B cell (primary cell): ENCODE data around the gene ARAF. TPM values are rescaled to one million over a fixed set of nuclear protein-coding genes. Genes with fewer than 3 reads are reported as not detected.

ENCODE experiments used
- ATAC-seq: fragments of 200-7000 bp; cut with Tn5 transposase; one replicate; pipeline ENCODE4 v1.10.0; 2021; ENCODE audit warnings: low read depth, mild to moderate bottlenecking, moderate number of reproducible peaks, moderate library complexity
- CTCF ChIA-PET: fragments of 350-600 bp; sonication (Branson Sonifier 250); formaldehyde crosslinking; loops from one replicate; lab custom pipeline; 2021; ENCODE audit warnings: antibody characterized with exemption, inconsistent platforms; lab: Charles Lee
- POLR2A ChIA-PET: fragments of 350-600 bp; sonication (Branson Sonifier 250); formaldehyde crosslinking; loops from one replicate; lab custom pipeline; 2021; ENCODE audit warnings: antibody characterized with exemption; lab: Charles Lee
- DNase-seq: peaks from one replicate; pipeline ENCODE4 v3.0.0; 2013
- H2AFZ ChIP-seq: 2 replicates; pipeline ENCODE4 v1.6.1; 2012; ENCODE audit warnings: mild to moderate bottlenecking, low read depth, low read length; ENCODE audit not compliant: insufficient read depth, poor library complexity, severe bottlenecking
- H3K27ac ChIP-seq, 2 donors: 1 replicate in 1 of 2; 2 replicates in 1 of 2; pipeline ENCODE4 v1.5.1; 2012 to 2013; ENCODE audit warnings: low read length in 2 of 2, mild to moderate bottlenecking in 2 of 2, moderate library complexity in 1 of 2
- H3K27me3 ChIP-seq, 4 experiments: fragments of 200-600 bp in 1 of 4; sonication (generic) in 1 of 4; replicated peaks in 1 of 4; 1 replicate in 2 of 4; 2 replicates in 2 of 4; pipeline versions ENCODE4 v1.6.1 to v1.7.0; 2013 to 2016; ENCODE audit warnings: low read length in 3 of 4, mild to moderate bottlenecking in 2 of 4, mixed read lengths in 1 of 4, moderate library complexity in 1 of 4; ENCODE audit not compliant: insufficient read depth in 4 of 4, control insufficient read depth in 3 of 4; ENCODE audit errors: control extremely low read depth in 1 of 4
- H3K36me3 ChIP-seq, 2 experiments: replicated peaks in 1 of 2; 1 replicate in 1 of 2; 2 replicates in 1 of 2; pipeline versions ENCODE4 v1.6.1 to v1.7.1; 2013; ENCODE audit warnings: low read length in 1 of 2; ENCODE audit not compliant: insufficient read depth in 2 of 2, control insufficient read depth in 1 of 2; ENCODE audit errors: control extremely low read depth in 1 of 2, extremely low read depth in 1 of 2
- H3K4me1 ChIP-seq, 2 donors: fragments of 200-600 bp in 1 of 2; sonication (generic) in 1 of 2; 1 replicate in 1 of 2; 2 replicates in 1 of 2; pipeline versions ENCODE4 v1.5.1 to v1.6.1; 2013 to 2017; ENCODE audit warnings: low read length in 2 of 2; ENCODE audit not compliant: control insufficient read depth in 2 of 2, insufficient read depth in 2 of 2
- H3K4me2 ChIP-seq: replicated peaks from 2 replicates; pipeline ENCODE3; 2012; ENCODE audit warnings: mild to moderate bottlenecking, low read depth, low read length; ENCODE audit not compliant: poor library complexity, severe bottlenecking
- H3K4me3 ChIP-seq, 5 experiments: fragments of 200-600 bp in 1 of 5; sonication (generic) in 1 of 5; 1 replicate in 3 of 5; 2 replicates in 2 of 5; pipeline versions ENCODE4 v1.5.1 to v1.7.0; 2011 to 2016; ENCODE audit warnings: low read length in 4 of 5, mild to moderate bottlenecking in 4 of 5, low read depth in 2 of 5, control low read depth in 1 of 5, moderate library complexity in 1 of 5; ENCODE audit not compliant: insufficient read depth in 1 of 5; ENCODE audit errors: control extremely low read depth in 1 of 5, extremely low read depth in 1 of 5
- H3K79me2 ChIP-seq: fragments of 200-600 bp; sonication (generic); one replicate; pipeline ENCODE4 v1.6.0; 2016; ENCODE audit warnings: low read length; ENCODE audit not compliant: control insufficient read depth, insufficient read depth
- H3K9ac ChIP-seq: fragments of 200-600 bp; sonication (generic); 2 replicates; pipeline ENCODE4 v1.6.1; 2017; ENCODE audit warnings: mild to moderate bottlenecking, low read length, moderate library complexity
- H3K9me3 ChIP-seq, 3 donors: one replicate each; pipeline versions ENCODE4 v1.6.1 to v1.7.1; 2013; ENCODE audit warnings: low read length in 2 of 3; ENCODE audit not compliant: control insufficient read depth in 2 of 3, insufficient read depth in 1 of 3; ENCODE audit errors: control extremely low read depth in 1 of 3
- H4K20me1 ChIP-seq: 2 replicates; pipeline ENCODE4 v1.6.0; 2012; ENCODE audit warnings: mild to moderate bottlenecking, low read length; ENCODE audit not compliant: insufficient read depth, control insufficient read depth, poor library complexity, severe bottlenecking
- H3K27ac Mint-ChIP-seq: one replicate; pipeline ENCODE4 v1.8.0; 2021; ENCODE audit warnings: mixed read lengths
- H3K27me3 Mint-ChIP-seq: one replicate; pipeline ENCODE4 v1.8.0; 2021; ENCODE audit warnings: mixed read lengths
- H3K4me1 Mint-ChIP-seq: one replicate; pipeline ENCODE4 v1.8.0; 2021; ENCODE audit warnings: mixed read lengths
- H3K4me3 Mint-ChIP-seq: one replicate; pipeline ENCODE4 v1.8.0; 2021; ENCODE audit warnings: mixed read lengths
- H3K9me3 Mint-ChIP-seq: one replicate; pipeline ENCODE4 v1.8.0; 2022; ENCODE audit warnings: mixed read lengths; ENCODE audit not compliant: insufficient read depth
- EZH2 ChIP-seq: IDR thresholded peaks from 2 replicates; pipeline ENCODE4 v1.6.1; 2012; ENCODE audit warnings: borderline replicate concordance, low read depth, mild to moderate bottlenecking, moderate library complexity, low read length; ENCODE audit not compliant: insufficient read depth, poor library complexity, severe bottlenecking
- WGBS: methylation state at CpG from one replicate; pipeline ENCODE4 v1.1.5; 2013; ENCODE audit warnings: missing lambda C conversion rate; ENCODE audit not compliant: insufficient coverage; 5-methylcytosine and 5-hydroxymethylcytosine counted together
- intact Hi-C: fragments of 100-400 bp; cut with micrococcal nuclease; formaldehyde crosslinking; loops from one replicate; pipeline ENCODE4 v1.10.0; 2022
- polyA plus RNA-seq: library from polyadenylated mRNA; depleted of rRNA; stranded (reverse); fragments of >200 nt; gene quantifications from 2 replicates; pipeline ENCODE4 v1.2.3, GENCODE V29; 2012
- total RNA-seq, 2 donors: library from RNA; stranded (reverse); fragments of 120-200 nt in 1 of 2; gene quantifications; 1 replicate in 1 of 2; 2 replicates in 1 of 2; pipeline versions ENCODE4 v1.2.3 to v1.2.4, GENCODE V29; 2013 to 2022
- TF ChIP-seq, protein P1 (sequence below): fragments of 200-600 bp; IDR thresholded peaks from one replicate; pipeline ENCODE4 v1.8.0; 2022; ENCODE audit warnings: antibody characterized with exemption, mild to moderate bottlenecking

ARAF gene
- total and polyA plus RNA-seq, 2 donors (not counting 1 experiment from before 2014, with no cell fraction given), result 97.9 to 127 TPM

DNA sequence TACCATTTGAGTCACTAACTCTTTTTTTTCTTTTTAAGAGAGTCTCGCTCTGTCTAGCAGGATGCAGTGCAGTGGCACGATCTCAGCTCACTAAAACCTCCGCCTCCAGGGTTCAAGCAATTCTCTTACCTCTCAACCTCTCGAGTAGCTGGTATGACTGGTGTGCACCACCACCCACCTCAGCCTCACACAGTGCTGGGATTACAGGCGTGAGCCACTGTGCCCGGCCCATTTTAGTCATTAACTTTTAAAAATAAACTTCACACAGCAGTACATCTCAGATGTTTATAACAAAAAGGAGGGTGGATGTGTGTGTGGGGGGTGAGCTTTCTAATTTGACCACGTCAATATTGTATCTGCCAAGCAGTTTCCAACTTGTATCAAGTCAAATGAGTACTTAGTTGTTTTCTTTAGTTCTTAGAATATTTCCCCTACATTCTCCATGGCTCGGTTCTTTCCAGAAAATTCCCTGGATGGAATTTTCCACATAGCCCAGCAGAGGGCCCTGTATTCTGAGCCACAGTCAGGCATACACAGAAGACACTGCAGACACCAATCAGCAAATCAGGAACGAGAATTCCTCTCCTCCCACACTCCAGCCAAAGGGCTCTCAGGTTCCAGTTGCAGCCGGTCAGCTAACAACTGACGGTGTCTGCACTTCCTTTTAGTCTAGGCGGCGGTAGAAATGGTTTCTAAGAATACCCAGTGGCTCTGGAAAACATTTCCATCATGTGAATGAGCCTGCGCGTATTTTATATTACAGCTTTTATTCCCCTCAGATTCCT lies 20.1 kb upstream of the ARAF start:
- ChIA-PET POLR2A (no interaction called here), CTCF (no interaction called here)
- Histone ChIP-seq H3K79me2 (no peaks in the 10 kb centered on the region), H3K4me3 (no peak overlapping the region), H3K27me3 (no peaks in the 10 kb centered on the region), H3K4me1 (no peaks in the 10 kb centered on the region), H3K9ac (no peak overlapping the region), H3K36me3 (no peaks in the 10 kb centered on the region), H4K20me1 (no peaks in the 10 kb centered on the region), H2AFZ (no peak overlapping the region), H3K4me2 (no peak overlapping the region), H3K27ac (no peak overlapping the region), H3K9me3 (no peaks in the 10 kb centered on the region)
- TF ChIP-seq, protein P1, sequence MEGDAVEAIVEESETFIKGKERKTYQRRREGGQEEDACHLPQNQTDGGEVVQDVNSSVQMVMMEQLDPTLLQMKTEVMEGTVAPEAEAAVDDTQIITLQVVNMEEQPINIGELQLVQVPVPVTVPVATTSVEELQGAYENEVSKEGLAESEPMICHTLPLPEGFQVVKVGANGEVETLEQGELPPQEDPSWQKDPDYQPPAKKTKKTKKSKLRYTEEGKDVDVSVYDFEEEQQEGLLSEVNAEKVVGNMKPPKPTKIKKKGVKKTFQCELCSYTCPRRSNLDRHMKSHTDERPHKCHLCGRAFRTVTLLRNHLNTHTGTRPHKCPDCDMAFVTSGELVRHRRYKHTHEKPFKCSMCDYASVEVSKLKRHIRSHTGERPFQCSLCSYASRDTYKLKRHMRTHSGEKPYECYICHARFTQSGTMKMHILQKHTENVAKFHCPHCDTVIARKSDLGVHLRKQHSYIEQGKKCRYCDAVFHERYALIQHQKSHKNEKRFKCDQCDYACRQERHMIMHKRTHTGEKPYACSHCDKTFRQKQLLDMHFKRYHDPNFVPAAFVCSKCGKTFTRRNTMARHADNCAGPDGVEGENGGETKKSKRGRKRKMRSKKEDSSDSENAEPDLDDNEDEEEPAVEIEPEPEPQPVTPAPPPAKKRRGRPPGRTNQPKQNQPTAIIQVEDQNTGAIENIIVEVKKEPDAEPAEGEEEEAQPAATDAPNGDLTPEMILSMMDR, result no peak
- no peak for TF ChIP-seq EZH2
- Mint-ChIP-seq H3K27ac (no peak overlapping the region), H3K27me3 (no peaks in the 10 kb centered on the region), H3K9me3 (no peaks in the 10 kb centered on the region), H3K4me3 (no peak overlapping the region), H3K4me1 (no peaks in the 10 kb centered on the region)
- DNase-seq, result no peak
- intact Hi-C loops, result no loop called here
- ATAC-seq, result no peak
- WGBS, result 100% methylated on average over 1 of the region's 15 CpGs

DNA sequence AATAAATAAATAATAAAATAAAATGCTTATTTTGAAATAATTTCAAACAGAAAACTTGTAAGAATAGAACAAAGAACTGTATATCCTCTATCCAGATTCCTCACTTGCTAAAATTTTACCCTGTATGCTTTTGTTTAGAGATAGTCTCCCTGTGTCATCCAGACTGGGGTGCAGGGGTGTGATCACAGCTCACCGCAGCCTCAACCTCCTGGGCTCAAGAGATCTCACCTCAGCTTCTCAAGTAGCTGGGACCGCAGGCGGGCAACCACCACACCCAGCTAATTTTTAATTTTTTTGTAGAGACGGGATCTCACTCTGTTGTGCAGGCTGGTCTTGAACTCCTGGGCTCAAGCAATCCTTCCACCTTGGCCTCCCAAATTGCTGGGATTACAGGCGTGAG lies 17.5 kb upstream of the ARAF start:
- Histone ChIP-seq H3K4me3 (no peak overlapping the region), H4K20me1 (no peaks in the 10 kb centered on the region), H3K4me2 (no peak overlapping the region), H3K27ac (no peak overlapping the region), H3K27me3 (no peaks in the 10 kb centered on the region), H3K79me2 (no peaks in the 10 kb centered on the region), H2AFZ (no peak overlapping the region), H3K36me3 (no peaks in the 10 kb centered on the region), H3K4me1 (no peaks in the 10 kb centered on the region), H3K9me3 (no peaks in the 10 kb centered on the region), H3K9ac (no peak overlapping the region)
- H3K9me3 Mint-ChIP-seq, result no peaks in the 10 kb centered on the region
- ChIA-PET POLR2A (interaction anchor here (1.0 kb wide), 1 partner anchor 13 kb away, joined by 5 read pairs; no protein-coding TSS in a partner anchor), CTCF (no interaction called here)
- no CpG with 5 or more reads among the region's 5 CpGs for WGBS
- intact Hi-C loops, result no loop called here
- H3K27ac Mint-ChIP-seq, result no peak overlapping the region
- TF ChIP-seq EZH2, result no peak
- TF ChIP-seq, protein P1, result no peak
- DNase-seq (no peak), ATAC-seq (no peak)
- H3K4me3 Mint-ChIP-seq, result no peak overlapping the region
- H3K4me1 Mint-ChIP-seq, result no peaks in the 10 kb centered on the region
- H3K27me3 Mint-ChIP-seq, result no peaks in the 10 kb centered on the region
